Neuronal stem cell (in vitro differentiated cells): Measurements from ENCODE around the gene PSMD3.
"Not testable (repeated sequence)": the region's sequence is repeated elsewhere in the genome, so short reads cannot be mapped to it uniquely, and the experiment has no call there.

Source experiments
- DNase-seq: peaks from one replicate; pipeline ENCODE4 v3.0.0-alpha.2; 2013; ENCODE audit warnings: low spot score
- H2AFZ ChIP-seq: one replicate; pipeline ENCODE4 v1.6.1; 2013; ENCODE audit warnings: mild to moderate bottlenecking, low read length, inconsistent platforms
- H2AK5ac ChIP-seq: 2 replicates; pipeline ENCODE4 v1.6.1; 2013; ENCODE audit warnings: low read depth, mild to moderate bottlenecking, inconsistent platforms, low read length, moderate library complexity, mixed read lengths
- H2BK120ac ChIP-seq: 2 replicates; pipeline ENCODE4 v1.6.1; 2013; ENCODE audit warnings: low read depth, mild to moderate bottlenecking, inconsistent platforms, low read length, moderate library complexity, mixed read lengths
- H2BK12ac ChIP-seq: one replicate; pipeline ENCODE4 v1.6.1; 2013; ENCODE audit warnings: low read length, inconsistent platforms
- H2BK15ac ChIP-seq: 2 replicates; pipeline ENCODE4 v1.6.1; 2013; ENCODE audit warnings: mild to moderate bottlenecking, low read length, inconsistent platforms, mixed read lengths
- H2BK5ac ChIP-seq: one replicate; pipeline ENCODE4 v1.6.1; 2013; ENCODE audit warnings: inconsistent platforms, mild to moderate bottlenecking, low read length, moderate library complexity
- H3K14ac ChIP-seq: one replicate; pipeline ENCODE4 v1.6.1; 2013; ENCODE audit warnings: low read length, inconsistent platforms
- H3K18ac ChIP-seq: 2 replicates; pipeline ENCODE4 v1.6.1; 2013; ENCODE audit warnings: low read length, inconsistent platforms
- H3K23ac ChIP-seq: 2 replicates; pipeline ENCODE4 v1.6.1; 2013; ENCODE audit warnings: low read depth, mild to moderate bottlenecking, mixed read lengths, low read length, inconsistent platforms; ENCODE audit not compliant: poor library complexity
- H3K27ac ChIP-seq: replicated peaks from 3 replicates; pipeline ENCODE4 v1.5.1; 2013; ENCODE audit warnings: low read length, inconsistent platforms
- H3K27me3 ChIP-seq, 3 experiments: 2 replicates each; pipeline ENCODE4 v1.6.1; 2013; ENCODE audit warnings: low read length in 3 of 3, mild to moderate bottlenecking in 2 of 3, inconsistent platforms in 1 of 3, low read depth in 1 of 3, mixed read lengths in 1 of 3, moderate library complexity in 1 of 3; ENCODE audit not compliant: control insufficient read depth in 3 of 3, insufficient read depth in 3 of 3
- H3K36me3 ChIP-seq, 2 donors: replicated peaks in 1 of 2; 2 replicates each; pipeline ENCODE4 v1.6.1; 2013; ENCODE audit warnings: low read length in 2 of 2; ENCODE audit not compliant: control insufficient read depth in 2 of 2, insufficient read depth in 2 of 2
- H3K4ac ChIP-seq: 2 replicates; pipeline ENCODE4 v1.6.1; 2013; ENCODE audit warnings: inconsistent platforms, mild to moderate bottlenecking, low read length, moderate library complexity
- H3K4me1 ChIP-seq, 2 donors: 1 replicate in 1 of 2; 2 replicates in 1 of 2; pipeline ENCODE4 v1.6.1; 2013; ENCODE audit warnings: low read length in 2 of 2, low read depth in 1 of 2; ENCODE audit not compliant: control insufficient read depth in 2 of 2, insufficient read depth in 1 of 2
- H3K4me2 ChIP-seq: one replicate; pipeline ENCODE4 v1.6.1; 2013; ENCODE audit warnings: mild to moderate bottlenecking, low read length, inconsistent platforms; ENCODE audit not compliant: insufficient read depth, poor library complexity, severe bottlenecking
- H3K4me3 ChIP-seq, 2 donors: 2 replicates each; pipeline ENCODE4 v1.5.1; 2013; ENCODE audit warnings: low read length in 2 of 2, mild to moderate bottlenecking in 2 of 2, inconsistent platforms in 1 of 2, moderate library complexity in 1 of 2
- H3K79me1 ChIP-seq: one replicate; pipeline ENCODE4 v1.6.1; 2013; ENCODE audit warnings: low read depth, mild to moderate bottlenecking, inconsistent platforms, low read length, moderate library complexity
- H3K9ac ChIP-seq: one replicate; pipeline ENCODE4 v1.6.1; 2013; ENCODE audit warnings: mild to moderate bottlenecking, low read depth, low read length, inconsistent platforms; ENCODE audit not compliant: poor library complexity
- H3K9me3 ChIP-seq, 2 donors: replicated peaks in 1 of 2; 2 replicates each; pipeline versions ENCODE3 to v1.6.1; 2013; ENCODE audit warnings: low read length in 2 of 2, mild to moderate bottlenecking in 2 of 2, inconsistent platforms in 1 of 2, low read depth in 1 of 2, mixed read lengths in 1 of 2, moderate library complexity in 1 of 2; ENCODE audit not compliant: control insufficient read depth in 2 of 2, insufficient read depth in 1 of 2
- H4K8ac ChIP-seq: one replicate; pipeline ENCODE4 v1.6.1; 2013; ENCODE audit warnings: low read depth, mild to moderate bottlenecking, inconsistent platforms, low read length, moderate library complexity
- H4K91ac ChIP-seq: one replicate; pipeline ENCODE4 v1.6.1; 2013; ENCODE audit warnings: low read length, low read depth, mild to moderate bottlenecking, inconsistent platforms; ENCODE audit not compliant: poor library complexity
- WGBS, 2 donors: extraction: QIAGEN DNeasy Blood & Tissue Kit; methylation state at CpG; one replicate each; pipeline ENCODE4 v1.1.7; 2013; ENCODE audit warnings: missing lambda C conversion rate in 2 of 2, mixed read lengths in 1 of 2; ENCODE audit not compliant: insufficient read length in 2 of 2, insufficient replicate concordance in 1 of 2; ENCODE audit errors: extremely low coverage in 2 of 2; 5-methylcytosine and 5-hydroxymethylcytosine counted together

The PSMD3 gene

DNA sequence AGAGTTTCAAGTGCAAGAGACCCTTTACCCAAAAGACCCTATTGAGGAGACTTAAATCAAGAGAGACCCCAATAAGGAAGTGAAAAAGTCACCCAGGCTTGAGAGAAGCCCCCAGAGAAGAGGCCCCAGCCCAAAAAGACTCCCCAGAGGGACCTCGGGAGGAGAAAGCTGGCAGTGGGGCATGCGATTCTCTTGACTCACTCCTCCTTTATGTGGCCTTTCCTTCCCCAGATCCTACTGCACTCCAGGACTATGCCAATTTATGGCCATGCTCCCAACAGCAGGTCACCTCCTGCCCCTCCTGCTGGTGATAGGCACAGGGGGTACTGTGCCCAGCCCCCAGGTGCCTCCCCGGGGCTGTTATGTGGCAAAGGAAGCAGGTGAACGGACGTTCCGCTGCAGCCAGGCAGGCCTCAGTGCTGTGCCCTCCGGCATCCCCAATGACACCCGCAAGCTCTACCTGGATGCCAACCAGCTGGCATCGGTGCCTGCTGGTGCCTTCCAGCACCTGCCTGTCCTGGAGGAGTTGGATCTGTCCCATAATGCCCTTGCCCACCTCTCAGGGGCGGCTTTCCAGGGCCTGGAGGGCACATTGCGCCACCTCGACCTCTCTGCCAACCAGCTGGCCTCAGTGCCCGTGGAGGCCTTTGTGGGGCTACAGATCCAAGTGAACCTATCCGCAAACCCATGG lies 36.8 kb upstream of the PSMD3 start:
- DNase-seq = no peak
- no peaks in the 10 kb centered on the region for H3K9me3 ChIP-seq
- H3K23ac ChIP-seq = peak overlapping the region; percentile 59
- H2BK15ac ChIP-seq = peak overlapping the region; percentile 40
- peaks cover 1 to 9% of the 10 kb centered on the region in 2 donors for H3K4me1 ChIP-seq
- no peak overlapping the region for H3K4ac ChIP-seq
- H2BK12ac ChIP-seq = no peak overlapping the region
- no peak overlapping the region for H2AFZ ChIP-seq
- H2BK120ac ChIP-seq = no peak overlapping the region
- no peaks in the 10 kb centered on the region for H3K79me1 ChIP-seq
- no CpG with 5 or more reads among the region's 14 CpGs for WGBS, 2 donors
- H2BK5ac ChIP-seq = no peak overlapping the region
- H4K8ac ChIP-seq = no peak overlapping the region
- peaks cover 0 to 41% (median 0%) of the 10 kb centered on the region in 3 experiments for H3K27me3 ChIP-seq
- peak overlapping the region; percentile 80 for H3K18ac ChIP-seq
- peak overlapping the region; percentile 27 for H2AK5ac ChIP-seq
- no peaks in the 10 kb centered on the region for H3K36me3 ChIP-seq
- H3K4me3 ChIP-seq = no peak overlapping the region
- H3K4me2 ChIP-seq = no peak overlapping the region
- no peak overlapping the region for H4K91ac ChIP-seq
- H3K27ac ChIP-seq = no peak overlapping the region
- H3K9ac ChIP-seq = no peak overlapping the region
- H3K14ac ChIP-seq = no peak overlapping the region

DNA sequence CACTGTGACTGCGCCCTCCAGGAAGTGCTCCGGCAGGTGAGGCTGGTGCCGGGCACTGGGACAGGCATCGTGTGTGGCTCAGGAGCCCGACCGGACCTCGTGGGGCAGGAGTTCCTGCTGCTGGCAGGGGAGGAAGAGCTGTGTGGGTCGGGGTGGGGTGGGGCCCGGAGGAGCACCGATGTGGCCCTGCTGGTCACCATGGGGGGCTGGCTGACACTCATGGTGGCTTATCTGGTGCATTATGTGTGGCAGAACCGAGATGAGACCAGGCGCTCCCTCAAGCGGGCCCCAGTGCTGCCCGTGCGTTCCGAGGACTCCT lies 36.3 kb upstream of the PSMD3 start:
- no CpG with 5 or more reads among the region's 16 CpGs for WGBS, 2 donors
- Histone ChIP-seq H3K4me3 (no peak overlapping the region), H3K36me3 (no peaks in the 10 kb centered on the region), H3K23ac (peak overlapping the region; percentile 59), H3K27me3 (peaks cover 0 to 41% (median 0%) of the 10 kb centered on the region in 3 experiments), H2AK5ac (peak overlapping the region; percentile 37), H3K4ac (no peak overlapping the region), H4K91ac (no peak overlapping the region), H2AFZ (no peak overlapping the region), H3K14ac (no peak overlapping the region), H3K9ac (no peak overlapping the region), H2BK12ac (no peak overlapping the region), H3K18ac (no peak overlapping the region), H4K8ac (no peak overlapping the region), H3K79me1 (no peaks in the 10 kb centered on the region), H3K9me3 (no peaks in the 10 kb centered on the region), H2BK15ac (peak overlapping the region; percentile 40), H3K4me2 (no peak overlapping the region), H3K4me1 (peaks cover 1 to 10% of the 10 kb centered on the region in 2 donors), H3K27ac (no peak overlapping the region), H2BK5ac (no peak overlapping the region), H2BK120ac (no peak overlapping the region)
- DNase-seq = no peak

DNA sequence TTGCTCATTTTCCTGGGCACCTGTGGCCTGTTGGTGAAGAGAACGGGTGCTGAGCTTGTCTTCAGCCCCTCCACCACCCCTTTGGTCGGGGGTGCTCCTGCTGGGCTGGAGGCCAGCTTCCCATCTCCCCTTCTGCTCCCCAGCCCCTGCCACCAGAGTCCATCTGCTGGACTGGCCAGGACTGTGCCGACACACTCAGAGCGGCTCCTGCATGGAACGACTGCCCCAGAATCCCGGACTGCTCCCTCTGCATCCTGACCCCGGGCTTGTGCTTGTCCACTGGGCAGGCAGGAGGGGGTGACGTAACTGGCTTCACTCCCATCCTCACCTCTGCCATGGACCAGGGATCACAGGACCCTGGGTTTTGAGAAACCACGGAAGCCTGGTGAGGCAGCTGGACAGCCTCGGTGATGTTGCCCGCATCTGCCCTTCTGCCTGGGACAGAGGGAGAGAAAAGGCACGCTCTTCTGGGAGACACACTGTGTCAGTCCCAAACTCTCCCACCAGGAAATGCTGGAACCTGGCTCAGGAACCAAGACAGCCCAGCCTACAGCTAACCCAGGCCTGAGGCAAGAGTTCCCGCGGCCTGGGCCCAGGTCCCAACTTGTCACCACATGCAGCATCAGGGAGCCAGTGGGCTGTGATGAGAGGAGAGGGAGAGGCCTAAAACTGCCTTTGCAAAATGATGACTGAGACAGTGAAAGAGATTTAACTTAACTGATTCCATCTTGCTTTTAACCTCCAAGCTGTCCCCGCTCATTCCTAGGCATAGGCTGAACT lies 33.9 kb upstream of the PSMD3 start:
- no peak overlapping the region for H3K4me2 ChIP-seq
- H4K91ac ChIP-seq = no peak overlapping the region
- peak overlapping the region; percentile 0 for H4K8ac ChIP-seq
- no CpG with 5 or more reads among the region's 15 CpGs for WGBS, 2 donors
- H3K79me1 ChIP-seq = no peaks in the 10 kb centered on the region
- no peaks in the 10 kb centered on the region for H3K36me3 ChIP-seq
- peak overlapping the region; percentile 28 for H2AFZ ChIP-seq
- H3K4me3 ChIP-seq = no peak overlapping the region
- H2BK5ac ChIP-seq = no peak overlapping the region
- H3K9ac ChIP-seq = no peak overlapping the region
- H2BK120ac ChIP-seq = no peak overlapping the region
- peak overlapping the region; percentile 74 for H3K18ac ChIP-seq
- H3K27me3 ChIP-seq = peaks cover 0 to 39% (median 0%) of the 10 kb centered on the region in 3 experiments
- H3K27ac ChIP-seq = no peak overlapping the region
- no peak for DNase-seq
- H2BK15ac ChIP-seq = no peak overlapping the region
- no peaks in the 10 kb centered on the region for H3K9me3 ChIP-seq
- no peak overlapping the region for H3K4ac ChIP-seq
- H2BK12ac ChIP-seq = no peak overlapping the region
- no peak overlapping the region for H3K14ac ChIP-seq
- H3K4me1 ChIP-seq = peaks cover 2 to 6% of the 10 kb centered on the region in 2 donors
- H2AK5ac ChIP-seq = peak overlapping the region; percentile 89
- no peak overlapping the region for H3K23ac ChIP-seq

DNA sequence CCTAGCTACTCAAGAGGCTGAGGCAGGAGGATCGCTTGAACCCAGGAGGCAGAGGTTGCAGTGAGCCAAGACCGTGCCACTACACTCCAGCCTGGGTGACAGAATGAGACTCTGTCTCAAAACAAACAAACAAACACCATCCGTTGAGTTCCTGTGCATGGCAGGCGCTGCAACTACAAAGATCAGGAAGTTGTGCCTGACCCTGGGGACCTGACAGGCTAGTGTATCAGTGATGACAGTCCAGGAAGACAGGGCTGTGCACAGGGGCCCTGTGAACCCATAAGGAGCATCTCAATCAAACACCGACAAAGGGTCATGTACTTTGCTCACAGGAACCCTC lies 32.1 kb upstream of the PSMD3 start:
- not testable (repeated sequence) for H2BK12ac ChIP-seq, H3K9me3 ChIP-seq, H3K36me3 ChIP-seq, H4K91ac ChIP-seq, H4K8ac ChIP-seq, DNase-seq, H3K79me1 ChIP-seq, H3K4me1 ChIP-seq, H3K4ac ChIP-seq, H2BK15ac ChIP-seq, H2BK120ac ChIP-seq, H3K27ac ChIP-seq, H3K14ac ChIP-seq, H2BK5ac ChIP-seq, H2AK5ac ChIP-seq, H3K9ac ChIP-seq, H3K4me2 ChIP-seq, H3K23ac ChIP-seq, H3K4me3 ChIP-seq, H3K18ac ChIP-seq
- Histone ChIP-seq H2AFZ (peak overlapping the region; percentile 49), H3K27me3 (peaks cover 0 to 28% (median 7%) of the 10 kb centered on the region in 3 experiments)
- no CpG with 5 or more reads among the region's 5 CpGs for WGBS, 2 donors
